Measurements from ENCODE around the gene TENT4A. TPM values are rescaled to one million over a fixed set of nuclear protein-coding genes. Genes with fewer than 3 reads are reported as not detected.

The TENT4A gene
- total RNA-seq, 1 experiment from 2014 or later: 25.6 TPM

GRCh38 chr5:6746244-6746643, 33.0 kb downstream of the TENT4A start:
- H3K9me3 Mint-ChIP-seq: no peaks in the 10 kb centered on the region

More at GRCh38 chr5:6746244-6746643, 33.0 kb downstream of the TENT4A start:
- no peaks in the 10 kb centered on the region for H3K27me3 ChIP-seq (ENCODE audit: insufficient read depth, low read length)
- H4K5ac ChIP-seq (ENCODE audit: insufficient read length, low read depth, low read length): no peak overlapping the region
- no peak overlapping the region for H2BK12ac ChIP-seq (ENCODE audit: insufficient read length, low read depth, low read length)
- H3K9me3 ChIP-seq (ENCODE audit: control insufficient read depth, low read depth, low read length): no peaks in the 10 kb centered on the region
- H4K8ac ChIP-seq (replicated peaks; ENCODE audit: insufficient read length, low read depth, low read length): no peak overlapping the region
- H2AK5ac ChIP-seq (ENCODE audit: insufficient read length, low read length): no peak overlapping the region
- no peak overlapping the region for H3K14ac ChIP-seq (ENCODE audit: insufficient read depth, low read length)
- H4K20me1 ChIP-seq (ENCODE audit: control insufficient read depth, insufficient read depth, insufficient read length): no peaks in the 10 kb centered on the region
- Mint-ChIP-seq H3K27me3 (ENCODE audit: low read depth) (no peaks in the 10 kb centered on the region), H3K36me3 (ENCODE audit: insufficient read depth in 1 of 3, low read depth in 3 of 3) (peaks cover 30 to 65% (median 54%) of the 10 kb centered on the region in 3 experiments), H3K4me3 (no peak overlapping the region), H3K27ac (no peak overlapping the region), H3K4me1 (peaks cover 12 to 18% of the 10 kb centered on the region in 2 experiments)
- H3K56ac ChIP-seq (ENCODE audit: insufficient read length, low read depth, low read length): no peak overlapping the region
- H3K18ac ChIP-seq (ENCODE audit: insufficient read length, low read depth, low read length): no peak overlapping the region
- no CpG with 5 or more reads among the region's 9 CpGs for WGBS (ENCODE audit: extremely low coverage, insufficient read length, low lambda C conversion rate)
- no peak overlapping the region for H2BK5ac ChIP-seq (ENCODE audit: insufficient read length, low read length)
- DNase-seq: no peak
- no peak overlapping the region for H2AFZ ChIP-seq (ENCODE audit: low read length)
- no peak overlapping the region for H2BK15ac ChIP-seq (ENCODE audit: low read depth, low read length)
- H2BK120ac ChIP-seq (ENCODE audit: low read depth, low read length, poor library complexity, severe bottlenecking): no peak overlapping the region
- H2BK20ac ChIP-seq (ENCODE audit: low read depth, low read length, poor library complexity, severe bottlenecking): no peak overlapping the region
- no peak overlapping the region for H3K27ac ChIP-seq (ENCODE audit: insufficient read length, low read depth, low read length)
- no peaks in the 10 kb centered on the region for H3K23me2 ChIP-seq (ENCODE audit: insufficient read length, low read depth, low read length, poor library complexity, severe bottlenecking)
- H3K79me1 ChIP-seq (ENCODE audit: insufficient read depth, low read depth, low read length, poor library complexity, severe bottlenecking): peaks cover 8% of the 10 kb centered on the region
- peaks cover 5% of the 10 kb centered on the region; the same call in 1 of the 2 replicates for H3K4me1 ChIP-seq (ENCODE audit: insufficient read depth, low read length)
- H3K4ac ChIP-seq (ENCODE audit: low read depth, low read length): no peak overlapping the region
- H3K23ac ChIP-seq (ENCODE audit: insufficient read length, low read depth, low read length): no peak overlapping the region
- H3T11ph ChIP-seq (ENCODE audit: low read length): no peak overlapping the region
- TF ChIP-seq CTCF (conservative IDR thresholded peaks at IDR 0.05): no peak
- no peak overlapping the region for H3K4me2 ChIP-seq (ENCODE audit: insufficient read depth, insufficient read length, low read length)
- no peaks in the 10 kb centered on the region; the same call in 1 of the 2 replicates for H3K79me2 ChIP-seq (ENCODE audit: insufficient read depth, low read length)
- H4K91ac ChIP-seq (ENCODE audit: insufficient read length, low read depth, low read length): no peak overlapping the region
- H3K9ac ChIP-seq (ENCODE audit: extremely low read depth, insufficient read length, low read length): no peak overlapping the region
